ENCODE data around the gene SIL1. TPM values are rescaled to one million over a fixed set of nuclear protein-coding genes. Genes with fewer than 3 reads are reported as not detected.
"Not testable (repeated sequence)": the region's sequence is repeated elsewhere in the genome, so short reads cannot be mapped to it uniquely, and the experiment has no call there.

Gene SIL1
- total and polyA plus RNA-seq, 10 donors = 23.4 to 42.3 (median 32.6) TPM

DNA sequence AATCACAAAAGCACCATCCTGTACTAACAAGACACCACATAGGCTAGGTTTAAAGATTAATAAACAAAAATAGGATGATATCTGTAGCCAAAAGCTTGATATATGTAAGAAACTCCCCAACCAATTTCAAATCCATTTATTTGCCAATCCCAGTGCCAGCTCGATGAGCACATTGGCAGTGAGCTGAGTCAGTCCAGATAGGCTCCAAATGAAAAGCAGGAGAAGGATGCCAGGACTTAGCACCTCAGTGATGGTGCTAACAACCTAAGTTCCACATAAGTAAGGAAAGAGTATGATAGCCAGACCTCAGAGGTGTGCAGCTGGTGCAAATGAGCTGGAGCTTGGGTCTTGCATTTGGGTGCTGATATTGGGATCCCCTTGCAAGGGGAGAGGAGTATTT is 158.1 kb downstream of the SIL1 start:
- intact Hi-C loops (cut with DNase I; ENCODE audit: low total_unique reads) = no loop called here
- 92 to 100% (median 98%) methylated on average over 1 of the region's 1 CpG for WGBS, 5 donors
- no peak for DNase-seq

DNA sequence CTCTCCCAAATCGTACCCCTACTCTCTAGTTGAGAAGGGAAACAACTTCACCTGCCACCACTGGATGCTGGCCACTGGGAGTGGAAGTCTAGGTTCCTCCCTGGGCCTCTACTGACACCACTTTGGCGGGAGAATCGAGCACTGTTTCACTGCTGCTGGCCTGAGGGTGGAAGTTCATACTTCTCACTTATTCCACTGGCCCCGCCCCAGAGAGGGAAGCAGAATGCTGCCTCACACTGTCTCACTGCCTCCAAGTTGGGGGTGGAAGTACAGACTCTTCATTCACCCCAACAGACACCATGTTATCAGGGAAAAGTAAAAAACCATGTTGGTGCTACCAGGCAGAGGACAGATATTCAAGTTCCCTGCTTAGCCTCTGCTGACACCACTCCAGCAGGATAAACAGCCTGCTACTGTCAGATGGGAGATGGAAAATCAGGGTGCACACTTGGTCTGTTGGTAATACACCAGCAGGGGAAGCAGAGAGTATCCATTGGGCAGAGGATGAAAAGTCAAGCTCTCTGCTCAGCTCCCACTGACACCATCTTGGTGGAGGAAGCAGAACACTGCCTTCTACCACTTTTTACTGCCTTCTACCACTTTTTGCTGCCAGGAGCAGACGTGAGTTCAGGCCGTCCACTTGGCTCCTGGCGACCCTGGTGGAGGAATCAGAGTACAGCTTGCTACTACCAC is 159.4 kb downstream of the SIL1 start:
- WGBS, 5 donors = 79 to 89% (median 85%) methylated on average over 7 of the region's 7 CpGs
- peaks cover 0 to 14% (median 3%) of the 10 kb centered on the region in 8 donors for H3K9me3 ChIP-seq
- no peak overlapping the region for H3K27ac ChIP-seq
- no peak overlapping the region for H3K4me3 ChIP-seq
- DNase-seq = no peak
- H3K27me3 ChIP-seq (replicated peaks in 1 of 7) = no peaks in the 10 kb centered on the region
- peaks cover 0 to 43% (median 0%) of the 10 kb centered on the region in 6 donors for H3K36me3 ChIP-seq
- TF ChIP-seq POLR2AphosphoS5 (IDR thresholded peaks at IDR 0.05) = no peak
- TF ChIP-seq, protein P1, sequence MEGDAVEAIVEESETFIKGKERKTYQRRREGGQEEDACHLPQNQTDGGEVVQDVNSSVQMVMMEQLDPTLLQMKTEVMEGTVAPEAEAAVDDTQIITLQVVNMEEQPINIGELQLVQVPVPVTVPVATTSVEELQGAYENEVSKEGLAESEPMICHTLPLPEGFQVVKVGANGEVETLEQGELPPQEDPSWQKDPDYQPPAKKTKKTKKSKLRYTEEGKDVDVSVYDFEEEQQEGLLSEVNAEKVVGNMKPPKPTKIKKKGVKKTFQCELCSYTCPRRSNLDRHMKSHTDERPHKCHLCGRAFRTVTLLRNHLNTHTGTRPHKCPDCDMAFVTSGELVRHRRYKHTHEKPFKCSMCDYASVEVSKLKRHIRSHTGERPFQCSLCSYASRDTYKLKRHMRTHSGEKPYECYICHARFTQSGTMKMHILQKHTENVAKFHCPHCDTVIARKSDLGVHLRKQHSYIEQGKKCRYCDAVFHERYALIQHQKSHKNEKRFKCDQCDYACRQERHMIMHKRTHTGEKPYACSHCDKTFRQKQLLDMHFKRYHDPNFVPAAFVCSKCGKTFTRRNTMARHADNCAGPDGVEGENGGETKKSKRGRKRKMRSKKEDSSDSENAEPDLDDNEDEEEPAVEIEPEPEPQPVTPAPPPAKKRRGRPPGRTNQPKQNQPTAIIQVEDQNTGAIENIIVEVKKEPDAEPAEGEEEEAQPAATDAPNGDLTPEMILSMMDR (IDR thresholded peaks at IDR 0.05 in 8 of 11, conservative IDR thresholded peaks at IDR 0.05 in 3 of 11) = no peak
- TF ChIP-seq POLR2A (IDR thresholded peaks at IDR 0.05) = no peak
- no peaks in the 10 kb centered on the region for H3K4me1 ChIP-seq
- intact Hi-C loops (cut with DNase I; ENCODE audit: low total_unique reads) = no loop called here

More for the DNA sequence above, 158.1 kb downstream of the SIL1 start:
- H3K4me1 ChIP-seq = no peaks in the 10 kb centered on the region
- H3K27ac ChIP-seq = no peak overlapping the region
- H3K9me3 ChIP-seq = peaks cover 0 to 14% (median 3%) of the 10 kb centered on the region in 8 donors
- H3K27me3 ChIP-seq (replicated peaks in 1 of 7) = no peaks in the 10 kb centered on the region
- peaks cover 0 to 43% (median 0%) of the 10 kb centered on the region in 6 donors for H3K36me3 ChIP-seq
- TF ChIP-seq, protein P1 (IDR thresholded peaks at IDR 0.05 in 8 of 11, conservative IDR thresholded peaks at IDR 0.05 in 3 of 11) = no peak
- TF ChIP-seq POLR2AphosphoS5 (IDR thresholded peaks at IDR 0.05) (no peak), POLR2A (IDR thresholded peaks at IDR 0.05) (no peak)
- no peak overlapping the region for H3K4me3 ChIP-seq

DNA sequence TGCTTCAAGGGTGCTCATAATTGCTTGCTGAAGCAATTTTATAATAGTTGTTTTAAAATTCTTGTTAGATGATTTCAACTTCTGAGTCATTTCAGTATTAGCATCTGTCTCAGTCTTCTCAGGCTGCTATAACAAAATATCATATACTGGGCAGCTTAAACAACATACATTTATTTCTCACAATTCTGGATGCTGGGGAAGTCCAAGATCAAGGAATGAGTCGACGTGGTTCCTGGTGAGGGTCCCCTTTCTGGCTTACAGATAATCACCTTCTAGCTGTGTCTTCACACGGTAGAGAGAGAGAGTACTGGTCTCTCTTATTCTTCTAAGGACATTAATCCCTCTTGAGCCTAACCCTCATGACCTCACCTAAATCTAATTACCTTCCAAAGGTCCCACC is 160.4 kb downstream of the SIL1 start:
- DNase-seq = no peak
- Histone ChIP-seq H3K9me3 (peaks cover 0 to 20% (median 7%) of the 10 kb centered on the region in 8 donors), H3K36me3 (peaks cover 0 to 38% (median 0%) of the 10 kb centered on the region in 6 donors), H3K27me3 (replicated peaks in 1 of 7) (no peaks in the 10 kb centered on the region), H3K4me1 (no peaks in the 10 kb centered on the region), H3K27ac (no peak overlapping the region), H3K4me3 (no peak overlapping the region)
- TF ChIP-seq, protein P1 (IDR thresholded peaks at IDR 0.05 in 8 of 11, conservative IDR thresholded peaks at IDR 0.05 in 3 of 11) = no peak
- WGBS, 5 donors = 83 to 91% (median 86%) methylated on average over 3 of the region's 3 CpGs
- intact Hi-C loops (cut with DNase I; ENCODE audit: low total_unique reads) = no loop called here

DNA sequence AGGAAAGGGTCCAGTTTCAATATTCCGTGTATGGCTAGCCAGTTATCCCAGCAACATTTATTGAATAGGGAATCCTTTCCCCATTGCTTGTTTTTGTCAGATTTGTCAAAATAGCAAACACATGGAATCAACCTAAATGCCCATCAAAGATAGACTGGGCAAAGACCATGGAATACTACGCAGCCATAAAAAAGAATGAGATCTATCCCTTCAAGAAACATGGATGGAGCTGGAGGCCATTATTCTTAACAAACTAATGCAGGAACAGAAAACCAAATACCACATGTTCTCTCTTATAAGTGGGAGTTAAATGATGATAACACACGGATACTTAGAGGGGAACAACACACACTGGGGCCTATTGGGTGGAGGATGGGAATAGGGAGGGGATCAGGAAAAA is 161.8 kb downstream of the SIL1 start:
- H3K27ac ChIP-seq; DNase-seq; H3K27me3 ChIP-seq (replicated peaks in 1 of 7); intact Hi-C loops (cut with DNase I; ENCODE audit: low total_unique reads); H3K4me3 ChIP-seq; H3K4me1 ChIP-seq: not testable (repeated sequence)
- Histone ChIP-seq H3K36me3 (peaks cover 0 to 25% (median 0%) of the 10 kb centered on the region in 6 donors), H3K9me3 (peaks cover 0 to 26% (median 9%) of the 10 kb centered on the region in 8 donors)
- 66 to 99% (median 80%) methylated on average over 3 of the region's 3 CpGs for WGBS, 5 donors

Data from spleen (tissue), 11 donors.